NCI-H1930 (cell line): ENCODE measurements around the gene CHST13.

Source experiments
- DNase-seq, 2 experiments: peaks; one replicate each; lab custom pipeline; 2025; lab: John Stamatoyannopoulos, UW

The CHST13 gene

DNA sequence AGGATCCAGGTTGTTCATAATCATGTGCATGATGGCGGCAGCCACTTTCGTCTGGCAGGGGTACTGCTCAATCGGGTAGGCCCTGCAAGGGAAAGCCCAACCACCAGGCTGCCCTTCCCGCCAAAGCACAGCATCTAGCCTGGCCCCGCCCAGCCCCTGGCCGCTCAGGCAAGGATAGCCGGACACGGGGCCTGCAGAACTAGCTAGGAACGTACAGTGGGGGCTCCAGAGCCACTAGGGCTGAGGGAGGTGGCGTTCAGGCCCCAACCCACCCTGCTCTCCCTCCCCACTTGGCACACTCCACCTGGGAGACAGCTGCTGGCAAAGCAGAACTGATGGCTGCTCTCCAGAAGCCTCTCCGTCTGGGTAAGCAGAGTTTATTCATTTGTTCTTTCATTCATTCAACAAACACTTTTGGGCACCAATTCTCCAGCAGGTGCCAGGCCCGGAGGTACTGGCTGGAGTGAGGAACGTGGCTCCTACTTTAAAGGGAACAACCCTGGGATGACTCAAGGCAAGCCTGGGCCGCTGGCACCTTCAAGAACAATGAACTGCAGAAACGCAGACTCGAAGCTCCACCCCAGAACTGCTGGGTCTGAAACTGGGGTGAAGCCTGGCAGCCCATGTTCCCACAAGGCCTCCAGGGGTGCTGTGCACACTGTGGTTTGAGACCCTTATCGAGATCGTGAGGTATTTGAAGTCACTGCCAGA, 14.2 kb upstream of the CHST13 start:
- no peak for DNase-seq

DNA sequence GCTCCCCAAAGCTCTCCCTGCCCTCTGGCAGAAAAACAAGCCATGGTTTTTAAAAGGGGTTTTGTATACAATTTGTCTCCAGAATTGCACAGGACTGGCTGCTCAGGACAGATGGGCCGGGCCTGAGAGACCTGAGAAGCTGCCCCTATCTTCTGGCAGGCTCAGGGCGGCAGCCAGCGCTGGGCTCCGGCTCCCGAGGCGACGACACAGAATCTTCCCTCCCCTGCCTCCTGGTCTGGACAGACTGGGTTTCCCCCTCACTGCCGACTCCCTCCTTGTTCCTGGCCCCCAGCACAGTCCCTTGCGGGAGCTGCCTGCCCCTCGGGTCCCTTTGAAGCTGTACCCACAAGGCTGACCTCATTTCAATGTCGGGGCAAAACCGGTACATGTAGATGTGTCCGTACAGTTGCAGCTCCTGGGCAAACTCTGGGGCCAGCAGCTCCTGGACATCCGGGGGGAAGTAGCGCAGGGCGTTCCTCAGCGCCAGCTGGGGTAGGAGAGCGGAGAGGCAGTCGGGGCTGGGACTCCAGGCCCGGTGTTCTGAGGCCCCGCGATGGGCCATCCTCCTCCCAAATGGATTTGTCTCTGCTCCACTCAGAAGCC, 13.5 kb upstream of the CHST13 start:
- no peak for DNase-seq

DNA sequence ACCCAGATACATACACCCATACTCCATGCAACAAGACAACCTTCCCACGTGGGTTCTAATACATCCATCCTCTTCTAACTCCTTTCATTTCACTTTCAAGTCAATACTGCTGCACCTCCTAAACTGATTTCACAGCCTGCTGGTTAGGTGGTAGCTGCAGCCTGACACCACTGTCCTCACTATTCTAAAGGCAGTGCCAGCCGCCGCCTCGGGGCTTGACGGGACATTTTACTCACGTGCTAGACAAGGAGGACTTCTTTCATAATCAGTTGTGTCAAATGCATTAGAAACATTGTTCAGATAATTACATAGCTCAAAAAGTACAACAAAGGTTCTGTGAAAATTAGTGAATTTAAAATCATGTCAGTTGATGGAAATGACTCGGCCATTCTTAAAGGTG, 12.7 kb upstream of the CHST13 start:
- no peak for DNase-seq

DNA sequence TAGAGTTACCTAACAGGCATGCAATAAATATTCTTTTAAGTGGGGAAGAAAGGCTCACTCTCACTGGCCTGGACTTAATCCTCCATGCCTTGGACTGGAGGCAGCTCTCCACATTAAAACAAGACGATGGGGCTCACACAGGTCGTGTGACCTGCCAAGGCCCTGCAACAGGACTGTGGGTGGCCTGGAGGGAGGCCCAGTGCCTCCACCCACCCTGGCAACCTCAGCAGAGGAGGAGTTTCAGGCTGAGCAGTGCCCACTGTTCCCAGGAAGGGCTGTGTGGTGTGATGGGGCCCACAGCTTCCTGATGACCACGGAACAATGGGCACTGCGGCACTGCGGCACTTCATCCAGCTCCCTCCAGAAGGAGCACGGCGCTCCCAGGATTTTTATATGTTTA, 11.9 kb upstream of the CHST13 start:
- DNase-seq, result no peak

DNA sequence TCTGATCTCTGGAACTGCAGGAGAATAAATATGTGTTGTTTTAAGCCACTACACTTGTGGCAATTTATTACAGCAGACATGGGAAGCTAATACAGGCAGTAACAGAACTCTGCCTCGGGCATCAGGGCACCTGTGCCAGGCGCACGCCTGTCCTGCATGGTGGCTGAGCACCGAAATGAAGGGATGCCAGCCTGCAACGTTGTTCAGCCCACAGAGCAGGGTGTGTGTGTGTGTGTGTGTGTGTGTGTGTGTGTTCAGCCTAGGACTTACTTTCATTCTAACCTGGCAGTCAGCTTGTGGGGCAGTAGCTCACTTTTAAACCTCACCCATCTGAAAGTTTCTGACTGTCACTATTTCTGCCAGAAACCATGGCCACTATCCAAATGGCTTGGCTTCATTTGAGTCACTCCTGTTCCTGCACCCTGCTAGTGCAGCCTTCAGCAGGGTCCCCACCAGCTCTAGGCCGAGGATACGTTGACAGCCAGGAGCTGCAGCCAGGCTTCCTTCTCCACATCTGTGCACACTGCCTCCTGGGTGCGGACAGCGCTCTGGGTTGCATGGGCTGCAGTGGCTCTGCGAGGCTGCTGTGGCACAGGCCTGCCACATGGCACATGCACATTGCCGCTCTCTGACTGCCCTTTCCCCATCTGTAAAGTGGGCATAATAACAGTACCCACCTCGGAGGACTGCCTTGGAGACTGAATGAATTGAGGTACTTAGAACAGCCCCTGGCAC, 10.9 kb upstream of the CHST13 start:
- no peak for DNase-seq

DNA sequence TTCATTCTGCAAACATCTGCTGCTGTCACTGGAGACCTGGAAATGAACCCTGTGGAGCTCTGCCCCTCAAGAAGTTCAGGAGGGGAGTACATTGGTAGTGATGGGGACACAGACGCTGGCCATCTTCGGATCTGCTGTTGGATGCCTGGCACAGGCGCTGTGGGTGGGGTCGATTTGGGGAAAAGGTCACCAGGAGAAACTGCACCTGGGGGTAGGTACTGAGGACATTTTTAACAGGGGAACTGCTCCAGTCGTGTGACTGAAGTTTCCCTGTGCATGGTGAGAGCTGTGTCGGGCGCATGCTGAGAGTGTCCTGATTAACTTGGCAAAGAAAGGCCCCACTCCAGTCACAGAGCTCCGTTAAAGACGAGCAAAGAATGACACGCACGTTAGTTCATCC, 9.8 kb upstream of the CHST13 start:
- no peak for DNase-seq

DNA sequence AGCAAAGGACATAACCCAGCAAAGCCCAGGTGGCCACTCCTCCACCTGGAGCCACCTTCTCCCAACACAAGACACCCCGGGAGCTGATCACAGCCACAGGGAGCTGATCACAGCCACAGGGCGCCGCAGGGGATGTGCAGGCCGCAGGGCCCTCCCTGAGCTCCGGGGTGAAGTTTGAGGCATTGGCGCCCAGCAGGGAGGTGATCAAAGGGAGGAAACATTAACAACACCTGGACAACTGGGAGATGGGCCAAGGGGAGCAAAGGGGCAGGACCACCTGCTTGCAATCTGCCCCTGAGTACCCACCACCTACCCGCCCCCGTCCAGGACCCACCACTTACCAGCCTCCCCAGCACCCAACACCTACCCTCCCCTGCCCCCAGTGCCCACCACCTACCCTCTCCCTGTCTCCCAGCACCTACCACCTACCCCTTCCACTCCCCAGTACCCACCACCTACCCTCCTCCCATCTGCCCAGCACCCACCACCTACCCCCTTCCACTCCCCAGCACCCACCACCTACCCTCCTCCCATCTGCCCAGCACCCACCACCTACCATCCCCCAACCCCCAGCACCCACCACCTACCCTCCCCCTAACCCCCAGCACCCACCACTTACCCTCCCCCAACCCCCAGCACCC, 8.8 kb upstream of the CHST13 start:
- DNase-seq, result no peak

DNA sequence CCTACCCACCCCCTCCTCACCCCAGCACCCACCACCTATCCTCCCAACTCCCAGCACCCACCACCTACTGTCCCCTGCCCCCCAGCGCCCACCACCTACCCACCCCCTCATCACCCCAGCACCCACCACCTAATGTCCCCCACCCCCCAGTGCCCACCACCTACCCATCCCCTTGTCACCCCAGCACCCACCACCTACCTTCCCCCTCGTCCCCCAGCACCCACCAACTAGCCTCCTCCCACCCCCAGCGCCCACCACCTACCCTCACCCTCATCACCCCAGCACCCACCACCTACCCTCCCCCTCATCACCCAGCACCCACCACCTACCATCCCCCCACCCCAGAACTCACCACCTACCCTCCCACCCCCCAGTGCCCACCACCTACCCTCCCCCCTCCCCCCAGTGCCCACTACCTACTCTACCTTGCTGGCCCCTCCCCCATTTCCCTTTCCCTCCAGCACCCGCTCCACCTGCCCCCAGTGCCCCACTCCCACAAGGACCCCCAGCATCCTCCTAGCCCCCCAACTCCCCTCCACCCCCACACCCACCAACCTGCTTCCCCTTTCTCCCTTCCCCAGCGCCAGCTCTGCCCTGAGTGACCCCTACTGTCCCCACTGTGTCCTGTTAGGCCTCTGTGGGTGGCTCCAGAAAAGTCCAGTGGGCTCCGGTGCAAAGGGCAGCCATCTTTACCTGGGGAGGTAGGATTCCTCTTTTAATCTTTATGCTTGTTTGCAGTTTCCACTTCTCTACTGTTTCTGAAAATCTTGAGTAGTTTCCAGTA, 7.6 kb upstream of the CHST13 start:
- no peak for DNase-seq

DNA sequence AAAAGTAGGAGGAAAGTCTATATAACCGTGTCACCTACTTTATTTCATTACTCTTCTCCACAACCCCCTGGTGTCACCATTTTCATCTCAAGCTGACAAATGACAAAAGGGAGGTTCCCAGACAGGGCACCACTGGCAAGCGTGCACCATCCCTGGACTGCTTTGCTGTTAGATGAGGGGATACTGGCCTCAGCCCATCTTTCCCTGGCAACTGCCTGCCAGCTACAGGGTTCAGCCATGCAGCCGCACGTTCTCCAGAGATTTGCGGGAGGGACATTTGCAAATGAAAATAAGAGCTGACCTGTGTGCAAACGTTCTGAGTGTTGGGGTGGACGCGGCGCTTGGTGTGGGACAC, 7.0 kb upstream of the CHST13 start:
- no peak for DNase-seq

DNA sequence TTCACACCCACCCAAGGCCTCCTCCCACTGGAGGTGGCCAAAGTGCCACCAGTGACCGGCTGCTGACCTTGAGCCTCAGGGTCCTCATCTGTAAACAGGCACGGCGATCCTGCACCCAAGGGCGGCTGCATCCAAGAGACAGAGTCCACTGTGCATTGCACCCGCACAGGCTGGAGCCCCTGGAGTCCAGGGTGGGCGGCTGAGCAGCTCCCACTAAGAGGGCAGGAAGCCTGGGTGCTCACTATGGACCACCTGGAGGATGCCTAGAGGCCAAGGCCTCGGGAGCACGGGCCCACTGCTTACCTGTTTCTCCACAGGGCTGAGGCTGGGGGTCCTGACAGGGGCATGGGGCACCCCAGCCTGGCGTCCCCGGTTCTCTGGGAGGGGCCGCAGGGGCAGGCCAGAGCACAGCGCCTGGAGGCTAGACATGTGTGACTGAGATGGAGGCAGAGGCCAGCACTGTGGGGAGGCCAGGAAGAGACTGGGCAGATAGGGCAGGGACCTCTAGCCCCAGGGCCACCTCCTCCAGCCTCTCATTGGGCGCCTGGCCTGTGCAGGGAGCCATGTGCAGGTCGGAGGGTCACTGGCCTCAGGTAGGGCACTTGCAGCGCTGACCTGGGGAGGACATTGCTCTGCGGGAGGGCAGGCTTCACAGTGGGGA, 6.5 kb upstream of the CHST13 start, which contains the start of gene UROC1:
TSS of gene UROC1 (minus strand) at position 483 of the 661 bp plus-strand sequence. CDS start at position 429, 54 bp downstream.
- DNase-seq, result no peak

DNA sequence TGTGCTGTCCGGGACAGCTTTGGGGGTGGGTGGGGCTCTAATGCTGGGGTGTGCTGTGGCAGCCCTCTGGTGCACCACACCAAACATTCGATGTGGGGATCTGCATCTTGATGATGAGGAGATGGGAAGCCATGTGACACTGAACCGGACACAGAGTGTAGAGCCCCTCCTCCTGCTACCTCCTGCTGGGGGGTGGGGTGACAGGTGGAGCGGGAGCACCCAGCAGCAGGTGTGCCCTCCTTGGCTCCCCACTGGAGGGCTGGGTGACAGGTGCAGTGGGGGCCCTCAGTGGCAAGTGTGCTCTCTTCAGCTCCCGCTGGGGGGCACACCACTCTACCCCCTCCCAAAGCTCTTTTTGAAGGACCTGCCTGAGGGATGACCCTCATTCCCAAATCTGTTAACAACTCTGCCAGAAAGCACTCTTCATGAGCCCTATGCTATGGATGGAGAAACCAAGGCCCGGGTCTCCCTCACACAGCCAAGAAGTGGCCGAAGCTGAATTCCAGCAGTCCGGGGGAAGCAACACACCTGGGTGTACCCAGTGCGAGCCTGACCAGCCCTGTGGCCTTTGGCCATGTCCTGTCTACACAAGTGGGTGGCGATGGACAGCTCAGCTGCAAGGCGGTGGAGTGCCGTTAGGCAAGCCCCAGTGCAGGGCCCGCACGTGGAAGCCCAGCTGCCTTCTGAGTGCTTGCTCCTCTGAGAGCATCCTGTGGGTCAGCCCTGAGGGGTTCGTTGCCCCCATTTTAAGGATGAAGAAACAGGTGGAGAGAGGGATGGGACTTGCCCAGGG, 5.8 kb upstream of the CHST13 start:
- no peak for DNase-seq

DNA sequence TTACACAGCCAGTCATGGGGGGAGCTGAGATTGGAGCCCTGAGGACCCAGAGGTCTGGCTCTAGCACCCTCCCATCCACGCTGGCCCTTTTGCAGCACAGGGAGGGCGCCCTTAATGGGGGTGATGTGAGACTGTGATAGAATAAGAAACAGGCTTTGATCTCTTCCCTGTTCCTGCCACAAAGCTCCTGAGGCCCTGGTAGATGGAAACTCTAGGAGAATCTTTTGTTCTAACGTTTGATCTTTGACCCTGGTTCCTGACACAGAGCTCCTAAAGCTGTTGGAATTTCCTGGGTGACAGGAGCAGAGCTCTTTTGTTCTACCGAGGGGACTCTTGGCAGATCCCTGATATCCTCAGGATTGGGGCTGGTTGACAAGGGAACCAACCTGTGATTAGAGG, 5.2 kb upstream of the CHST13 start:
- no peak for DNase-seq

DNA sequence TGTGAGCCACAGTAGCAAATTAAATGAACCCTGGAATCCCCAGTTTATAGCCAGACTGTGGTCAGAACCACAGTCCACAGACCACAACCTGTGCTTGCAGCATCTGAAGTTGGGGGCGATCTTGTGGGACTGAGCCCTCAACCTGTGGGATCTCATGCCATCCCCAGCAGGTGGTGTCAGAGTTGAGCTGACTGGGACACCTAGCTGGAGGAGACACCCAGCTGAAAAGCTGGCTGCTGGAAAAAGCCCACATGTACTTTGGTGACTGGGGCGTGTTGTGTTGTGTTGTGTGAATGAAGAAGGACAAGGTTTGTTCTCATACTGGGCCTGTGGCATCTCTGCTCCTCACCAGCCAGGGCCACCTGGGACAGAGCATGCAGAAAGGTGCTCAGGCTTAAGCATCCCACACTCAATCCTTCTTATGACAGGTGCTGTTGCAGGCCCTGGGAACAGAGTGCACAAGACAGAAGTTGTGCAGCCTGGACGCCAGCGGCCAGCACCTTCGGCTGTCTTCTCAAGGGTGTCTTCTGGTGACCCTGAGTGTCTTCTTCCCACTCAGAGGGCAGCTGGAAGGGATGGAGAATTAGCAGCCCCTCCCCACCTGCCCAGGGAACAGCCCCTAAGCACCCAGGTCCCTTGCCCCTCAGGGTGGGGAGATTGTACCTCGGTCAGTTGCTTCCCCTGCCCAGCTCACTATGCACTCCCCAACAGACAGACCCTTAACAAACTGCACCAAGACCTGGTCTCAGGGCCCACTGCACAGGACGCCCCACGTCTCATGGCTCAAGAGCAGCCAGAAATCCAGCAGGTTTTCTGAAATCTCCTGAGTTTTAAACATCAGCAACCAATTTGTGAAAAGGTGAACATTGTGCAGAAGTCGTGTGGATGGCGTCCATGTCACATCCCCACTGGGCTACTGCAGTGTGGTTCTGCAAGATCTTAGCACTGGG, 4.2 kb upstream of the CHST13 start:
- DNase-seq, result no peak

DNA sequence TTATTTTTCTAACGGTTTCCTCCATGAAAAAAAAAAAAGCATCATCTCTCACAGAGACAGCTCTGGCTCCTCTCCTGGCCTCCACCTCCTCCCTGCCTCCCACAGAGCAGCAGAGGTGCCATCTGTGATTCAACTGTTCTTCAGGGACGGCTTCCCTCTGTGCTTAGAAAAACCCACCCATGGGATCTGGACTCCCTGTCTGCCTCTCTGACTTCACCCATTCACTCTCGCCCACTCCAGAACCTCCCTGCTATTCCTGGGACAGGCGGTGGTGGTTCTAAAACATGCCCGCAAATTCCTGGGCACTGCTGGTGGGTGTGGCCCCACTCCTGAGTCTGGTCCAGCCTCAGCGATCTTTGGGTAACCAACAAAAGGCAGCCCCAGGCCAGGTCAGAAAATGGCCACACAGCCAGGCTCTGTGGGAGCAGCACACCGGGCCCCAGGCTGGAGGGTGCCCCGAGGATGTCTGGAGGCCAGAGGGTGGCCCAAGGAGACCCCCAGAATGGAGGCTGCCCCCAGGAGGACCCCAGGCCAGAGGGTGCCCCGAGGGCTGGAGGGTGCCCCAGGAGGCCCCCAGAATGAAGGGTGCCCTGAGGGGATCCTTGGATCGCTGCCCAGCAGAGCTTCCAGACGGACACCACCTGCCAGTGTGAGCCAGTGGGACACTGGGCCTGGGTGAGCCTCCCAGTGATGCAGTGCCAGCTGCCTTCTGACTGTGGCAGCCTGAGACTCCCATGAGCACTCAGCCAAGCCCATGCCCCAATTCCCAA, 2.6 kb upstream of the CHST13 start:
- no peak for DNase-seq

DNA sequence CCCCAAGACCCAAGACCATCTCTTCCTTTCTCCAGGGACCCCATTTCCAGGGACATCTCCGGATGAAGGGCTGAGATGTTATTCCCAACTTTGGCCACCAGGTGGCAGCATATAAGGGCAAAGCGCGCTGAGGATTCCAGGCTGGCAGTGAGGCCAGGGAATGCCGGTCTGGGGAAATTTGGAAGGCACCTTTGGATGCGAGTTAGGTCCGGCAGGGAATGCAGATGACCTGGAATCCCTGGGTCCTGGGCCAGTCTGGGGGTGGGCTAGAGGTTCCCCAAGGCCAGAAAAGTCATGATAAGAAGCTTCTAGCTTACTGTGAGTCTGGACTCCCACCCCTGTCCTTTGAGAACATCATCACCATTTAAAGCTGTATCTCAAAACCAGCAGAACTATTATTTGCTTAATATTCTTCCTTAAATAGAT, 1.6 kb upstream of the CHST13 start:
- DNase-seq, result peak; percentile 17 to 51

DNA sequence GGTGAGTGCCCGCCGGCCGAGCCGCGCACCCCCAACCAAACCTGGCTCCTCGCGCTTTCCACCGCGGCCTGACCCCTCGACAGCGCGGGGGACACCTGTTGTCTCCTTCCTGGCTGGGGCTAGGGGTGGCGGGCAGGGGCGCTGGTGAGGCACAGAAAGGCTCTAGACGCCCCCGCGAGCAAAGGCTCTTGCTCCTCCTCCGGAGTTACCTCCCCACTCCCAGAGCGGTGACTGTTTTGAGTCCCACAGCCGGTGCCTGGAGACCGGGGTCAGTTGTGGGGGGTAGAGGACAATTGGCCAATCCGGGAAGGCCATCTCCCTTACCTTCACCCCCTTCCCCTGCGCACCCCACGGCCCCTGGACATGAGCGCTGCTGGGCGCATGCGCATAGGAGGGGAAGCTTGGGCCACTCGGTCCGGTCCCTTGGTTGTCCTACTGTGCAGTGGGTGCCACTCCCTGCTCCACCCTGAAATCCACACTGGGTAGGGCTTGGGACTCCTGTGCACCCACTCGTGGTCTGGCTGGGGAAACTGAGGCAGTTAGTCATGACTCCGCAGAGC, 554 bp downstream of the CHST13 start:
- DNase-seq, result peak in 1 of 2 experiments; percentile 6

DNA sequence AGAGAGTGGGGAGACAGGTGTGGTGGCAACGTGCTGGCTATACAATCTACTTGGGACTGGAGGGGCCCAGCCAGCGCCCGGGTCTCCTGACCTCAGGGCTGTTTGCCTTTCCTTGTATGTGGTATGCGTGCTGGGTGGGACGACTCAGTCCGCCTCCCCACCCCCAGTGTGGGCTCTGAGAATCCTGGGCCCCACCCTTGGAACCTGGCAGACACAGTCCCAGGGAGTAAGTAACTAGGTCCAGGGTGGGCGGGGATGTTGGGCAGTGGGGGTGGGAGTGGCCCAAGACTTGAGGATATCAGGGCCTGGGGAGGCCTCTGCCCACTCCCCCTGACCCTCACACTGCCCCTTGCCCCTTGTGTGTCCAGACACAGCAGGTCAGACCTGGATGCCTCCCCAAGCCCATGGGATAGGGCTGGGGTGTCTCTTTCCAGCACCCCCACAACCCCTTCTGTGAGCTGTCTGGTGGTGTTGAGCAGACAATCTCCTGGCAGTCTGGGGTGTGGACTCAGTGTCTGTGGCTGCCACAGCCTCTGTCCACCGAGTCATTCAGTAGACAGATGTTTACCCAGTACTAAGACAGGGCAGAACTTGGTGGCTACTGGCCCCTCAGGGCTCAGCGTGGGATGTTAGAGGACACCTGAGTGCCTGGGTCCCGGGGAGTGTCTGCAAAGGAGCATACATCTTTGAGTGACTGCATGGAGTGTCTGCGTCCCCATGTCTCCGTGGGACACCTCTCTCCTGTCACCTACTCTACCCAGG, 1.3 kb downstream of the CHST13 start:
- DNase-seq, result no peak
